HG03354 (cell line): Measurements from ENCODE around the gene CSRNP3.
A peak's percentile ranks its signal among the peaks of the same experiment; 100 is the strongest.
"Not testable (repeated sequence)": the region's sequence is repeated elsewhere in the genome, so short reads cannot be mapped to it uniquely, and the experiment has no call there.

ENCODE experiments used
- ATAC-seq: cut with Tn5 transposase; IDR thresholded peaks from one replicate; pipeline ENCODE4 v1.9.1; 2021; ENCODE audit warnings: mild to moderate bottlenecking; ENCODE audit not compliant: unreplicated experiment, poor library complexity, severe bottlenecking

CSRNP3 gene

DNA sequence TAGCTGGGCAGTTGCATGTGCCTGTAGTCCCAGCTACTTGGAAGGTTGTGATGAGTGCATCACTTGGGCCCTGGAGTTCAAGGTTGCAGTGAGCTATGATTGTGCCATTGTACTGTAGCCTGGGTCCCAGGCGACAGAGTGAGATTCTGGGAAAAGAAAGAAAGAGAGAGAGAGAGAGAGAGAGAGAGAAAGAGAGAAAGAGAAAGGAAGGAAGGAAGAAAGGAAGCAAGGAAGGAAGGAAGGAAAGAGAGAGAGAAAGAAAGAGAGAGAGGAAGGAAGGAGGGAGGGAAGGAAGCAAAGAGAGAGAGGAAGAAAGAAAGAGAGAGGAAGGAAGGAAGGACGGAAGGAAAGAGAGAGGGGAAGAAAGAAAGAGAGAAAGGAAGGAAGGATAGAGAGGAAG, 196.1 kb downstream of the CSRNP3 start:
- no peak for ATAC-seq

DNA sequence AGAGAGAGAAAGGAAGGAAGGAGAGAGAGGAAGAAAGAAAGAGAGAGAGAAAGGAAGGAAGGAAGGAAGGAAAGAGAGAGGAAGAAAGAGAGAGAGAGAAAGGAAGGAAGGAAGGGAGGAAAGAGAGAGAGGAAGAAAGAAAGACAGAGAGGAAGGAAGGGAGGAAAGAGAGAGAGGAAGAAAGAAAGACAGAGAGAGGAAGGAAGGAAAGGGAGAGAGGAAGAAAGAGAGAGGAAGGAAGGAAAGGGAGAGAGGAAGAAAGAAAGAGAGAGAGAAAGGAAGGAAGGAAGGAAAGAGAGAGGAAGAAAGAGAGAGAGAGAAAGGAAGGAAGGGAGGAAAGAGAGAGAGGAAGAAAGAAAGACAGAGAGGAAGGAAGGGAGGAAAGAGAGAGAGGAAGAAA, 196.6 kb downstream of the CSRNP3 start:
- not testable (repeated sequence) for ATAC-seq

DNA sequence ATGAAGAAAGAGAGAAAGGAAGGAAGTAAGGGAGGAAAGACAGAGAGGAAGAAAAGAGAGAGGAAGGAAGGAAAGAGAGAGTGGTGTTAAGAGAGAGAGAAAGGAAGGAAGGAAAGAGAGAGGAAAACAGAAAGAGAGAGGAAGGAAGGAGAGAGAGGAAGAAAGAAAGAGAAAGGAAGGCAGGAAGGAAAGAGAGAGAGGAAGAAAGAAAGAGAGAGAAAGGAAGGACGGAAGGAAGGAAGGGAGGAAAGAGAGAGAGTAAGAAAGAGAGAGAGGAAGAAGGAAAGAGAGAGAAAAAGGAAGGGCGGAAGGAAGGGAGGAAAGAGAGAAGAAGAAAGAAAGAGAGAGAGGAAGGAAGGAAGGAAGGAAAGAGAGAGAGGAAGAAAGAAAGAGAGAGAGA, 197.1 kb downstream of the CSRNP3 start:
- ATAC-seq: no peak

DNA sequence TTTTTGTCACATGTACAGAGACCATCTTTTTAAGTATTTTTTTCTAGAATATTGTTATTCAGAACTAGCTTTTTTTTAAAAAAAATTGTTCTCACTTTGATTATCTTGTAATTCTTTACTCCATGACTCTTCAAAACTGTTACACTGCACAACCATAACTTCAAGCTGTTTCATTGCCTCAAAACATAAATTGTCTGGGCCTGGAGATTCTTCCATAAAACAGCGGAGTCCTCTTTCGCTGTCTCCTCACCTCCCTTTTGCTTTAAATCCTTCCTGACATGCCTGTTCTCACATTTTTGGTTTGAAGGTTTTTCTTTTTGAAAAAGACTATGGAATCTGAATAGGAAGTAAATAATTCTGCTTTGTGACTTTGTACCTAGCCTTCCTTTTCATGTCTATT, 197.9 kb downstream of the CSRNP3 start:
- ATAC-seq: no peak

DNA sequence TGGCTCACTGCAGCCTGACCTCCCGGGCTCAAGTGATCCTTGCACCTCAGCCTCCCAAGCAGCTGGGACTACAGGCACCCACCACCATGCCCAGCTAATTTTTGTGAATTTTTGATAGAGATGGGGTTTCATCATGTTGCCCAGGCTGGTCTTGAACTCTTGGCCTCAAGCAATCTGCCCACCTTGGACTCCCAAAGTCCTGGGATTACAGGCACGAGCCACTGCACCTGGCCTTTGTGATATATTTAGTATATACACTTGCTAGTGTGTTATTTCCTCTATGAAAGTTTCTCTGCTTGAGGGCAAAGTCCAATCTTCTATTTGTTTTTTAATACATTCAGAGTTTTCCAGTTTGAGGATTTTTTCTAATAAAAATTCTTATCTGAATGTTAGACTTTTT, 205.3 kb downstream of the CSRNP3 start:
- ATAC-seq: no peak

DNA sequence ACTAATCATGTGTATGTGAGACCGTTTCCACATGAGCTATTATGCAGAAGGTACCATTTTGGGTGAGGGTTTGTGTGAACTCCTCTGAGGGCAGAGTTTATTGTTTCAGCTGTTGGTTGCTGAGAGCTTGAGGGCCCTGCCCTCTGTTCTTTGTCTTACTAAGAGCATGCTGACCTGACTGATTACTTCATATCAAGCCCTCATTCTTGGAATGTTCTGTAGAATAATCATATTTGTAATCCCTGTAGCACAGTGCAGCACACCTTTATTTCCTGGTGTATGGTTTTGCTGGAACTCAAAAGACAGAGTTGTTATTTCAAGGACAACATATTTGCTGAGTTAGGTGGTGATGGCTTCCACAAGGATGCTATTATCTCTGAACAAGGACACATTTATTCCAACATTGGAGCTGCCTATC, 206.1 kb downstream of the CSRNP3 start:
- no peak for ATAC-seq

DNA sequence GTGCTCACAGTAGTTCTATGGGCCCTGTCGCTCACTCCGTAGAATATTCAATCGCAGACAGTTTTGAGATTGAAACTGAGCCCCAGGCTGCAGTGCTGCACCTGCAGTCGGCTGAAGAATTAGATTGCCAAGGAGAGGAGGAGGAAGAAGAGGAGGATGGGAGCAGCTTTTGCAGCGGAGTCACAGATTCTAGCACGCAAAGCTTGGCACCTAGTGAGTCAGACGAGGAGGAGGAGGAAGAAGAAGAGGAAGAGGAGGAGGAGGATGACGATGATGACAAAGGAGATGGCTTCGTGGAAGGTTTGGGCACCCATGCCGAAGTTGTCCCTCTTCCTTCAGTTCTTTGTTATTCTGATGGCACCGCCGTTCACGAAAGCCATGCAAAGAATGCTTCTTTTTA, 209.4 kb downstream of the CSRNP3 start:
- no peak for ATAC-seq

DNA sequence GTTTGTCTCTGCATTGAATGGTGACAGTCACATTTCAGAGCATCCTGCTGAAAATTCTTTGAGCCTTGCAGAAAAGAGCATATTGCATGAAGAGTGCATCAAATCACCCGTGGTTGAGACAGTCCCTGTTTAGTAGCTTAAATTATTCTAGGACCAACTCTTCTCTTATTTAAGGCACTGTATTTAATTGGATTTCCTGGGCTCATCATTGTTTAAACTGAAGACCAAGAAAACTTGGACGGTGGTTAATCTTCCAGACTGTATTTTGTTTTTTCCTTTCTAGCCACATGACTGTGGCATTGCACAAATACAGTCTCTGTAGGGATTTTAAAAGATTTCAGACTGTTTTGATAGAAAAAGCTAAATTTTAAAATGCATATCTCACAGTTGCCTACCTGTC, 210.1 kb downstream of the CSRNP3 start:
- no peak for ATAC-seq

DNA sequence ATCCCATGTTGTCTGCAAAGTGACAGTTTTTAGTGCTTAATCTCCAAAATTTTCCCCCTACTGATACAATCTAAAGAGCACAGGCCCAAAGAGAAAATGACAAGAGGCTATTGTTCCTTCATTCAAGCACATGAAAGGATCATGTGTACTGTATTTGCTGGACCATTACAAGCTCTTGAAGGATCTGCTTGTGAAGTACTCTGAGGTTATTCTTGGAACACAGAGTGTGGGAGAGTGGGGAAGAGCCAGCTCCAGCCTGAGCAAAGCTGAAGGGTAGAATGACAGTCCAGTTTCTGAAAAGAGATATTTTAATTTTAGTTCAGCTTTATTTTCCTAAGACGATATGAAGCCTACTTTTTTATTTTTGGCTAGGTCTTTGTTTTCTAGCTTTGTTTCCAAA, 212.3 kb downstream of the CSRNP3 start:
- no peak for ATAC-seq

DNA sequence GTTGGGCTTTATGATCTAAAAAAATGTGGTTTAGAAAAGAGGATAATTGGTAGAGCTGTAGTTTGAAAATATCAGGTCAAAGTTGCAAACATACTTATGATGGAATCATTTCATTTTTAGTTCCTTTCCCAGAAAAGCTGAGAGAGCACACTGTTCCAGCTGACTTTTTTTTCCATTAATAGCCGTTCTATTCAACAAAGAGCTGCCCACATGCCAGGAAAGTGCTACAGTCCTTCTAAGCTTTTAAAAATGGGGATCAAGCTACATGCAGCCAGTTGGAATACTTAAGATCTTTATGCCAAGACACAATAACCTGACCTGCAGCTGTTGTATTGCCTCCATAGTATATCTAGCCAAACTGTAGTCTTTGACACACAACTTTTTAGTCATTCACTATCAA, 213.0 kb downstream of the CSRNP3 start:
- no peak for ATAC-seq

DNA sequence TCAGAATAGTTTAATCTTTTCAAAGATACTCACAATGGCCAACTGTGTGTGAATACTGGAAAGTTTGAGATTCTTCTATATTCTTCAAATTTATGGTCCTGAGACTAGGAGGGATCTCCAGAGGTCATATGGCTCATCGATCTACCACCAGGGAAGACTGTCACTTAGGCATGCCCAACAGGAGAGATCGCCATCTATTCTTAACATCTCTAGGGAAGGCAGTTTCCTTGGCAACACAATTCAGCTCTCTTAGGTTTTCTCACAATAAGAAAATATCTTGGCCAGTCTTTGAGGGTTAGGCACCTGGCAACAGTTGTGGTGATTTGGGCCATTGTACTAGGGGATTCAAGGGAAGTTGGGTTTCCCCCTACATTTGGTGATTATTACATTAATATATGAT, 217.3 kb downstream of the CSRNP3 start:
- ATAC-seq: no peak

DNA sequence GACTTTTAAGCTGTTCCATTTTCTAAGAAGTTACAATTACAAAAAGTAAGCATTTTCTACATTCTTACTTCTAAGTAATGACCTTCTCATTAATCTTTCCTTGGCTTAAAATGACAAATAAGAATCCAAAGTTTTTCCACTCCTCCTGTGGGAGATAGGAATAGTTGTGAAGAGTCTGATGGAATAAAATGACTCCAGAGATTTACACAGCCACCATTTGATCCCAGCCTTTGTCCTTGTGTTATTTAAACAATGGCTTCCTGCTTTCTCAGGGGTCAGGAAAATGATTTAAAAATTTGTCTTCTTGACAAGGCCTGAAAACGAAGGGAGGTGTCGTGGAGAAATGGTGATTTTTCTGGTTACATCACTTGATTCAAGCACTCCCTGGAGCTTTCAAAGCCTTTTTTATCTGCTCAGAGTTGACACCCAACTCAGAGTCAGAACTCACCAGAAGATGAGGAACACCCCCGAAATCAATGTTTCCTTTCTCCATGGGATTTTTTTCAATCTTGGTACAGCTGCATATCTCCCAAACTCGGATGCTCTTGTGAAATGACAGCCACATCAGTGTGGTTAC, 218.0 kb downstream of the CSRNP3 start:
- no peak for ATAC-seq

DNA sequence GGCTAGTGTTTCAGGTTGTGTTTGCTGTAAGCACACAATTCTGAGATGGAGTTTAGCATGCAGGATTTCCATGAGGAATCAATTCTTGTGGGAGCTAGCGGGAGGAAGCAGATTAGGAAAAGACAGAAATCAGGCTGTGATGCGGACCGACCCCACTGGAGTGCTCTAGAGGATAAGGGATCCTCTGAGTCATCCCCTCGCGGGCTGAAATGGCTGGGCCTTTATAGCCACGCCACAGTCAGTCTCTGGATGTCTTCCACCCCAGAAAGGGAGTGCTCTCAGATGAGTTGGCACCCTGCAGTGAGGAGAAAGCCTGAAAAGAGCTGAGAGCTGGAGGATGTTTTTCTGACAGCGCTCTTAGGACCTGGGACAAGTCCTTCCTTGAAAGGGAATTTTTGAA, 222.1 kb downstream of the CSRNP3 start:
- no peak for ATAC-seq

DNA sequence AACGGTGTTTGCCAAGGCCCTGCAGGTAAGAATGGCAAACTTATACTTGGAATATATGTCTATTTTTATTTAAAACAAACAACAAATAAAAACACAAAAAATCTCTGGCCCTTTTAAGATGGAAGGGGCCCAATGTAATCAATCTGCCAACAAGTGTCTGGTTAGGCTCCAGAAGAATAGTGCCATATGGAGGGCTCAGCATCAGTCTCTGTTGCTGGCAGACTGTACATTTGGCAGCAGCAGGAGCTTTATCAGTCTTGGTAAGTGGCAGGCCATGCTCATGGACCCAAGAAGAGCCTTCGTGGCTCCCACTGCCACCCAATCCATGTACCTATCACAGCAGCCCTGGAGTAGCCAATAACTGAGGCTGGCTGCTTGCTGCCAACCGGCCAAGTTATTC, 223.4 kb downstream of the CSRNP3 start:
- ATAC-seq: no peak

DNA sequence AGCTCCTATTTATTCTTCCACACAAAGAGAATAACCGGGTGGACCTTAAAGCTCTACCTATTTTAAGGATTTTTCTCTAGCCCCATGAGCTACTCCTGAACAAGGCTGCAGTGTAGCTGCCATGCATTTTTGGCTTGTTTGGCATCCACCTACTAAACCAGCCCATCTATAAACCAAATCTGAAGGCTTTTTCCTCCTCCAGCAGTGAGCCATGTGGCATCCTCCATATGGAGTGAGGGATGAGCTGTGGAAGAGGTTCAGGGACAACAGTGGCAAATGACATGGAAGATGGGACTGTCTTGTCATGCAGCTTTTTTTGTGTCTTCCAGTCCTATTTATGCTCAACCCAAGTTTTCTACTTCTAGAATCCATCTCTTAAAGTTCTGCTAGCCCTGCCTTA, 224.3 kb downstream of the CSRNP3 start:
- no peak for ATAC-seq

DNA sequence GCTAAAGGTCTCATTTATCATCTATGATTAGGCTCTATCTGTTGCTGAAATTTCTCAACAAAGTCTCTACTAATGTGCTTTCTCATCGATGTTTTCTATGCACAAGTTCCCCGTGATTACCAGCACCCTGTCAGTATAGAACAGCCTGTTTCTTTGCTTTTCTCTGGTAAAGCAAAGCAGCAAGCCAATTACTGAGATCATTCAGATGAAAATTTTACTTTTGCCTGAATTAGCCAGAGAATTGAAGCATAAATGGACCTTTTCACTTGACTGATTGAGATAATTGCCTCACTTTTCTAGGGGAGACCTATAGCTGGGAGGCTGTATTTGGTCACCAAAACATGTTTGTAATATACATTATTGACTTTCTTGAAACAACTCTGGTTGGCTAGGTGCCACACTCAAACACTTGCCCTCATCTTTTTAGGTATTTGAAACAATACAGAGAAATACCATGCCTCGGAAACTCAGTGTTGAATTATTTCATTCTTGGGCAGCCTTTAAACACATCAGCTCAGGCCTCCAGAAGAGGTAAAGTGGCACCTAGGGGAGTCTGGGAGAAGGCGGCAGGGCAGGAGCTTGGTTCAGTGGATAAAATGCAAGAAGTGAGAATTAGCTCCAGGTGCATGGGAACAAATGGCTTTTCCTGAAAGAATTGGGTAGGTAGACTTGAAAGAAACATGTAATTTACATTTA, 228.4 kb downstream of the CSRNP3 start:
- no peak for ATAC-seq

DNA sequence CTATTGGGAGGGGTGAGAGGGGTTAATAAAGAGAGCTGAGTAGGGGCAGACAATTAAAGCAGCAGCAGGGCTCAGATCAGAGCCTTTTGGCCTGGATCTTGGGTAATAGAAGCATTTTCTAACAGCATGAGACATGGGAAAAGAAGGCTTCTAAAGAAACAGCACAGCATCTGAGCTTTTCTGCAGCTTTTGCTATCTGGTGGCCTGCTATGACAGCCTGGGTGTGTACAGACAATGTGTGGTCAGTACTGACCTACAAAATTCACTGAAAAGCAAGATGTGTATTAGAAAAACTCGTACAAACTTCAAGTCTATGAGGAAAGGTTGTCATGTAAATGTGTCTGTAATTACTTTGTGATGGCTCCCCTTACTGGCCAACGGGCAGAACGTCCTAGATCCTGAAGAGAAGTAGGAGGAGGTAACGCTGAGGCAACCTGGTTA, 229.0 kb downstream of the CSRNP3 start:
- ATAC-seq: peak; percentile 89

DNA sequence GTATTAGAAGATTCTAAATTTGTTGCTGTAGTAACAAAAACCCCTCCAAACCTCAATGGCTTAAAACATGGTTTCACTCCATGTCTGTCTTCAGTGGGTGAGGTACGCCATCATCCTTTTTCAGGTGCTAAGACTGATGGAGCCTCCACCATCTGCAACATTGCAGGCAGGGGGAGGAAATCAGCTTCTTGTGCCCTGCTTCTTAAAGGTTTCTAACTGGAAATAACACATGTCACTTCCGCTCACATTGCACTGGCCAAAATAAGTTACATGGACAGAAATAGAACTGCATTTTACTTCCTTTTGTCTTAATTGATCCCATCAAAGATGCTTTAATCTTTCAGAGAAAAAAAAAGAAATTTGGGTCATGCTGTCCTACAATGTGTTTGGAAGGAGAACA, 230.4 kb downstream of the CSRNP3 start:
- ATAC-seq: no peak

DNA sequence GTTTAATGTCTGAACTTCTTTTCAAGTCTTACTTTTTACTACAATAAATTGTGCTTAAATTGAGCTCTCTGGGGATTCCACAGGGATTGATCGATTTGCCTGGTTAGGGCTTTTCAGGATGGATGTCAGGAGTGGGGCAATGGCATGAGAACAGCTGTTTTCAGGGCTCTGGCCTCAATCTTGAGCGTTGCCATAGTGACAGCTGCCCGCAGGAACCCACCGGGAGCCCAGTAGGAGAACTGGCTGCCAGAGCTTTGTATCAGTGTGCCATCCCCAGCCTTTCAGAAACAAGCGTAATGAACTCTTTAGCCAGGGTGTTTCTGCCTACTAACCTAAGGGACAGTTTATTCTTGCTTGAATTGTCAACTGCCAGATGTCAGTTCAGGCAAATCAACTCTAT, 231.0 kb downstream of the CSRNP3 start:
- no peak for ATAC-seq

DNA sequence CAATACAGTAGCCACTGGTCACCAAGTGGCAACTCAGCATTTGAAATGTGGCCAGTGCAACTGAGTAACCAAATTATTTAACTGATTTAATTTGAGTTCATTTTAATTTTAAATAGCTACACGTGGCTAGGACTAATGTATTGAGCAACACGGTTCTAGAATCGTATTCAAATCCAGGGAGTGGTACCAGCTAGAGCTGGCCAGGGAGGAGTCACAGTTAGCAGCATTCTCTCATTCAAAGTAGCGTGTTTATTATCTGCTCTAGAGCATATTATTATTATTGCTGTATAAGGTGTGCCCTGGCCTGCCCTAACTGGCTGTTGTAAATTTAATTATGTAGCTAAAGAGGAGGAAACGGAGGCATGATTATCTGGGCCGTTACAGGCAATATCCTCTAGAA, 231.6 kb downstream of the CSRNP3 start:
- ATAC-seq: no peak

DNA sequence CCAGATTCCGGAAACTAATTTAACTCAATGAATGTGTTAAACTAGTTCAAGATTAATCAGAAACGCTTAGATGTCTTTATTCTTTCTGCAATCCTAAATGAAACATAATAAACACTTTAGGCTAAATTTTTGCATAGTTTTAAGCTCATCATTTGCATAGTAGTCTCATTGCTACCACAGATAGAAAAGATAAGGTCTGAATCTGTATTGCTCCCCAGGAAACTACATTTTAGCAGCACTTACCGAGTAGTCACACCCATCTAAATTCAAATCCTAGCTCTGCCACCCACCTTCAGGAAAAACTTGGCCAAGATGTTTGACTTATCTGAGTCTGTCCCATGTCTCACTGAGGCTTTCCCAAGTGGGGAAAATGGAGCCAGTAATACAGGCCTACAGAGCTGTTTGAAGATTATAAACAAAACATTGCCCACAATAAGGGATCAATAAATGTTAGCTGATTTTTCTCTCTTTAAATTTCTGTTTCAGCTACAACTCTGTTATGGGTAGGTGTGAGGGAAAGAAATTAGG, 237.5 kb downstream of the CSRNP3 start:
- ATAC-seq: no peak

DNA sequence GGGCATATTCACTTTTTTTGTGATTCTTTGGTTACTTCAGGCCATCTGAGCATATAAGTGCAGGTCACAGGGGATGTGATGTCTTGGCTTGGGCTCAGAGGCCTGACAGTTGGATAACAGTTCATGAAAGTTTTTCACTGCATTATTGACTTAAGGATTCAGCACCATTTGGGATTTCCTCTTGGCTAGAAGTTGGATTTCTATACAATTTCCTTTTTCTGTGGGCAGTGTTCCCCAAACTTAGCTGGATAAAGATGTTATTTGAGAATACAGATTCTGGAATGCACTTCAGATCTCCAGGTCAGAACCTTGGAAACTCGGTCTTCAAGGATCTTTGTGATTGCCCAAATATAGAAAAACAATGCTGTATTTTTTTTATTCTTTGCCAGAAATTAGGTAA, 246.6 kb downstream of the CSRNP3 start:
- no peak for ATAC-seq
